H9 (cell line): Measurements from ENCODE around the gene NENF. TPM values are rescaled to one million over a fixed set of nuclear protein-coding genes. Genes with fewer than 3 reads are reported as not detected.
A peak's percentile ranks its signal among the peaks of the same experiment; 100 is the strongest.

ENCODE experiments used
- DNase-seq: peaks from one replicate; pipeline ENCODE4 v3.0.0-alpha.2; 2017
- H2AFZ ChIP-seq: one replicate; pipeline ENCODE4 v1.6.1; 2013; ENCODE audit warnings: mild to moderate bottlenecking, low read length, control low read depth, moderate library complexity
- H2AK5ac ChIP-seq: 2 replicates; pipeline ENCODE4 v1.6.1; 2013; ENCODE audit warnings: low read length, control low read depth, mixed read lengths; ENCODE audit not compliant: insufficient read length
- H2BK120ac ChIP-seq: one replicate; pipeline ENCODE4 v1.6.1; 2013; ENCODE audit warnings: low read depth, mild to moderate bottlenecking, low read length, control low read depth, inconsistent platforms; ENCODE audit not compliant: poor library complexity, severe bottlenecking
- H2BK12ac ChIP-seq: 2 replicates; pipeline ENCODE4 v1.6.1; 2013; ENCODE audit warnings: low read length, control low read depth, mixed read lengths, low read depth; ENCODE audit not compliant: insufficient read length
- H2BK15ac ChIP-seq: 2 replicates; pipeline ENCODE4 v1.6.1; 2013; ENCODE audit warnings: low read depth, low read length, control low read depth
- H2BK20ac ChIP-seq: one replicate; pipeline ENCODE4 v1.6.1; 2013; ENCODE audit warnings: low read depth, mild to moderate bottlenecking, low read length, control low read depth, inconsistent platforms; ENCODE audit not compliant: poor library complexity, severe bottlenecking
- H2BK5ac ChIP-seq: 2 replicates; pipeline ENCODE4 v1.6.1; 2013; ENCODE audit warnings: low read length, control low read depth, mixed read lengths; ENCODE audit not compliant: insufficient read length
- H3K14ac ChIP-seq: 2 replicates; pipeline ENCODE4 v1.6.1; 2013; ENCODE audit warnings: low read length, control low read depth; ENCODE audit not compliant: insufficient read depth
- H3K18ac ChIP-seq: 2 replicates; pipeline ENCODE4 v1.6.1; 2013; ENCODE audit warnings: low read depth, mild to moderate bottlenecking, mixed read lengths, low read length, control low read depth; ENCODE audit not compliant: insufficient read length
- H3K23ac ChIP-seq: 2 replicates; pipeline ENCODE4 v1.6.1; 2013; ENCODE audit warnings: low read length, control low read depth, mixed read lengths, low read depth; ENCODE audit not compliant: insufficient read length
- H3K23me2 ChIP-seq: 2 replicates; pipeline ENCODE4 v1.6.1; 2013; ENCODE audit warnings: low read depth, mild to moderate bottlenecking, mixed read lengths, low read length, control low read depth; ENCODE audit not compliant: insufficient read length, poor library complexity, severe bottlenecking
- H3K27ac ChIP-seq: 2 replicates; pipeline ENCODE4 v1.5.1; 2013; ENCODE audit warnings: low read length, control low read depth, mixed read lengths, low read depth; ENCODE audit not compliant: insufficient read length
- H3K27me3 ChIP-seq: 2 replicates; pipeline ENCODE4 v1.6.1; 2013; ENCODE audit warnings: low read length, control low read depth, inconsistent platforms; ENCODE audit not compliant: insufficient read depth
- H3K4ac ChIP-seq: 2 replicates; pipeline ENCODE4 v1.6.1; 2013; ENCODE audit warnings: low read depth, mild to moderate bottlenecking, control low read depth, inconsistent platforms, low read length, moderate library complexity
- H3K4me1 ChIP-seq: 2 replicates; pipeline ENCODE4 v1.6.1; 2013; ENCODE audit warnings: low read length, control low read depth, inconsistent platforms; ENCODE audit not compliant: insufficient read depth
- H3K4me2 ChIP-seq: 2 replicates; pipeline ENCODE4 v1.6.1; 2013; ENCODE audit warnings: low read length, control low read depth, mixed read lengths; ENCODE audit not compliant: insufficient read length, insufficient read depth
- H3K56ac ChIP-seq: 2 replicates; pipeline ENCODE4 v1.6.1; 2013; ENCODE audit warnings: low read depth, mild to moderate bottlenecking, mixed read lengths, low read length, control low read depth; ENCODE audit not compliant: insufficient read length
- H3K79me1 ChIP-seq: 2 replicates; pipeline ENCODE4 v1.6.1; 2013; ENCODE audit warnings: low read depth, mild to moderate bottlenecking, moderate library complexity, low read length, control low read depth, inconsistent platforms; ENCODE audit not compliant: insufficient read depth, poor library complexity, severe bottlenecking
- H3K79me2 ChIP-seq: 2 replicates; pipeline ENCODE4 v1.6.1; 2013; ENCODE audit warnings: low read length, control low read depth, inconsistent platforms; ENCODE audit not compliant: insufficient read depth
- H3K9ac ChIP-seq: 2 replicates; pipeline ENCODE4 v1.6.1; 2013; ENCODE audit warnings: low read length, control low read depth, mixed read lengths; ENCODE audit not compliant: insufficient read length; ENCODE audit errors: extremely low read depth
- H3K9me3 ChIP-seq: one replicate; pipeline ENCODE4 v1.6.1; 2013; ENCODE audit warnings: low read depth, low read length, inconsistent platforms; ENCODE audit not compliant: control insufficient read depth
- H3T11ph ChIP-seq: one replicate; pipeline ENCODE4 v1.6.1; 2013; ENCODE audit warnings: mild to moderate bottlenecking, low read length, control low read depth, inconsistent platforms
- H4K20me1 ChIP-seq: one replicate; pipeline ENCODE4 v1.6.1; 2013; ENCODE audit not compliant: control insufficient read depth, insufficient read length, insufficient read depth
- H4K5ac ChIP-seq: 2 replicates; pipeline ENCODE4 v1.6.1; 2013; ENCODE audit warnings: low read depth, mild to moderate bottlenecking, mixed read lengths, low read length, control low read depth; ENCODE audit not compliant: insufficient read length
- H4K8ac ChIP-seq: replicated peaks from 2 replicates; pipeline ENCODE4 v1.6.1; 2013; ENCODE audit warnings: low read length, control low read depth, mixed read lengths, low read depth; ENCODE audit not compliant: insufficient read length
- H4K91ac ChIP-seq: 2 replicates; pipeline ENCODE4 v1.6.1; 2013; ENCODE audit warnings: low read depth, mild to moderate bottlenecking, moderate library complexity, mixed read lengths, low read length, control low read depth; ENCODE audit not compliant: insufficient read length
- H3K27ac Mint-ChIP-seq, 3 experiments: 2 replicates in 2 of 3; 3 replicates in 1 of 3; pipeline ENCODE4 v1.8.0; 2020 to 2021; ENCODE audit warnings: mixed read lengths in 3 of 3, mild to moderate bottlenecking in 1 of 3, moderate library complexity in 1 of 3
- H3K27me3 Mint-ChIP-seq: 2 replicates; pipeline ENCODE4 v1.8.0; 2021; ENCODE audit warnings: low read depth, mild to moderate bottlenecking, moderate library complexity, mixed read lengths
- H3K36me3 Mint-ChIP-seq, 3 experiments: 2 replicates in 2 of 3; 3 replicates in 1 of 3; pipeline ENCODE4 v1.8.0; 2020 to 2021; ENCODE audit warnings: low read depth in 3 of 3, mixed read lengths in 3 of 3; ENCODE audit not compliant: insufficient read depth in 1 of 3
- H3K4me1 Mint-ChIP-seq, 2 experiments: 2 replicates each; pipeline ENCODE4 v1.8.0; 2020; ENCODE audit warnings: mixed read lengths in 2 of 2
- H3K4me3 Mint-ChIP-seq, 2 experiments: 2 replicates in 1 of 2; 3 replicates in 1 of 2; pipeline ENCODE4 v1.8.0; 2020 to 2021; ENCODE audit warnings: mild to moderate bottlenecking in 2 of 2, mixed read lengths in 2 of 2, moderate library complexity in 1 of 2
- H3K9me3 Mint-ChIP-seq, 2 experiments: 2 replicates in 1 of 2; 3 replicates in 1 of 2; pipeline ENCODE4 v1.8.0; 2020; ENCODE audit warnings: mild to moderate bottlenecking in 2 of 2, mixed read lengths in 2 of 2, moderate library complexity in 1 of 2
- CTCF ChIP-seq: fragments of 200-600 bp; sonication (generic); conservative IDR thresholded peaks from 3 replicates; pipeline ENCODE4 v1.8.0; 2021; ENCODE audit warnings: antibody characterized with exemption, mild to moderate bottlenecking
- WGBS: extraction: QIAGEN DNeasy Blood & Tissue Kit; methylation state at CpG from one replicate; pipeline ENCODE4 v1.1.7; 2013; ENCODE audit warnings: missing lambda C conversion rate, low lambda C conversion rate, mixed read lengths; ENCODE audit not compliant: insufficient read length; ENCODE audit errors: extremely low coverage; 5-methylcytosine and 5-hydroxymethylcytosine counted together
- total RNA-seq: library from RNA; stranded (reverse); gene quantifications from 2 replicates; pipeline ENCODE4 v1.2.1, GENCODE V29; 2021

Gene NENF
- total RNA-seq, 1 experiment from 2014 or later: 28.3 TPM

DNA sequence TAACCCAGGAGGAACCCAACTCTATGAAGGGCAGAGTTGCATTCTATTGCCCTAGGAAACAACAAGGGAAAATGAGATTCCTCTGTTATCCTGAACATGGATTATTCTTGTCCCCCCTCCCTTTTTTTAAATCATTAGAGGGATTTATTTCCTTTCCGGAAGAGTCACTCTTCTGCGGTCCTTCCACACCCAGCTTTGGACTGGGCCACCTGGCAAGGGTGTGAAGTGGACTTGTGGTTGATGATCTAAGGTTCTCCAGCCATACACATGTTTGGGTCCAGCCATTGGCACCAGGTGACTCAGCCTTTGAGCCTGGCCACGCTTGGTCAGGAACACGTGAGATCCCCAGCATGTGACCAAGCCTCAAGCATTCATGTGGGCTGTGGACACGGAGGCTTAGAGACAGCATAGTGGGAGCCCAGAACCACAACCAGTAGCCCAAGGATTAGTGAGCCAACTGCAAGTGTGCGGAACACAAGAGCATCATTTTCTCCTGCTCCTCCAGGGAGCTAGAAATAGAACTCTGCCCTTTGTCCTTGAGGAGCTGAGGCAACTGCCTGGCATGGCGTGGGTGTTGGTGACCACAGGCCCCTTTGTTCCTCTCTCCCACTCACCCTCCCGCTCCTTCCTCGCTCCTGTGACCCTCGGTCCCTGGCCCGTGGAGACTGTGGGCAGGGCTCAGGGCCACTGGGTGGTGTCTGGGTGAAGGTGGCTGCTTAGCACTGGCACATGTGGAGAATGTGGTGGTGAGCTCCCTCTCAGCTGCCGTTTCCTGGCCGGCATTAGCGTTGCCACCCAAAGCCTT lies 50.1 kb downstream of the NENF start:
- Histone ChIP-seq H2BK12ac (no peak overlapping the region), H3K79me1 (no peaks in the 10 kb centered on the region), H2BK5ac (no peak overlapping the region), H2AK5ac (no peak overlapping the region), H3K23ac (no peak overlapping the region), H3K27me3 (no peaks in the 10 kb centered on the region), H3K4me2 (no peak overlapping the region), H3K79me2 (no peaks in the 10 kb centered on the region), H3K4me1 (no peaks in the 10 kb centered on the region), H3T11ph (no peak overlapping the region), H2BK120ac (no peak overlapping the region), H2BK20ac (no peak overlapping the region), H2AFZ (no peak overlapping the region), H4K5ac (no peak overlapping the region), H3K27ac (no peak overlapping the region), H3K9me3 (no peaks in the 10 kb centered on the region), H4K20me1 (no peaks in the 10 kb centered on the region), H3K18ac (no peak overlapping the region), H3K9ac (no peak overlapping the region), H2BK15ac (no peak overlapping the region), H3K56ac (no peak overlapping the region), H4K91ac (no peak overlapping the region), H3K14ac (no peak overlapping the region), H4K8ac (no peak overlapping the region), H3K4ac (no peak overlapping the region), H3K23me2 (no peaks in the 10 kb centered on the region)
- DNase-seq: no peak
- Mint-ChIP-seq H3K27ac (peak overlapping the region in 1 of 3 experiments; percentile 59; a peak in 1 of 7 replicates), H3K27me3 (peaks cover 2% of the 10 kb centered on the region), H3K4me3 (no peak overlapping the region), H3K4me1 (peaks cover 15 to 23% of the 10 kb centered on the region in 2 experiments), H3K36me3 (no peaks in the 10 kb centered on the region), H3K9me3 (no peaks in the 10 kb centered on the region)
- no peak for TF ChIP-seq CTCF
- WGBS: no CpG with 5 or more reads among the region's 14 CpGs
